OCI-LY3 (cell line): ENCODE measurements around the gene ACKR3.

ENCODE experiments used
- EZH2phosphoT487 ChIP-seq: fragments of 200-600 bp; shearing (Covaris generic); IDR thresholded peaks from 2 replicates; pipeline ENCODE4 v1.6.1; 2018; ENCODE audit warnings: antibody characterized with exemption, mixed run types, low read depth
- TF ChIP-seq, protein P1 (sequence below): fragments of 200-600, 300-600 bp; sonication (generic); IDR thresholded peaks from 2 replicates; pipeline ENCODE4 v1.5.1; 2014; ENCODE audit warnings: antibody characterized with exemption, low read length, low read depth

GRCh38 chr2:236599059-236599458 lies 29.4 kb downstream of the ACKR3 start:
- TF ChIP-seq, protein P1, sequence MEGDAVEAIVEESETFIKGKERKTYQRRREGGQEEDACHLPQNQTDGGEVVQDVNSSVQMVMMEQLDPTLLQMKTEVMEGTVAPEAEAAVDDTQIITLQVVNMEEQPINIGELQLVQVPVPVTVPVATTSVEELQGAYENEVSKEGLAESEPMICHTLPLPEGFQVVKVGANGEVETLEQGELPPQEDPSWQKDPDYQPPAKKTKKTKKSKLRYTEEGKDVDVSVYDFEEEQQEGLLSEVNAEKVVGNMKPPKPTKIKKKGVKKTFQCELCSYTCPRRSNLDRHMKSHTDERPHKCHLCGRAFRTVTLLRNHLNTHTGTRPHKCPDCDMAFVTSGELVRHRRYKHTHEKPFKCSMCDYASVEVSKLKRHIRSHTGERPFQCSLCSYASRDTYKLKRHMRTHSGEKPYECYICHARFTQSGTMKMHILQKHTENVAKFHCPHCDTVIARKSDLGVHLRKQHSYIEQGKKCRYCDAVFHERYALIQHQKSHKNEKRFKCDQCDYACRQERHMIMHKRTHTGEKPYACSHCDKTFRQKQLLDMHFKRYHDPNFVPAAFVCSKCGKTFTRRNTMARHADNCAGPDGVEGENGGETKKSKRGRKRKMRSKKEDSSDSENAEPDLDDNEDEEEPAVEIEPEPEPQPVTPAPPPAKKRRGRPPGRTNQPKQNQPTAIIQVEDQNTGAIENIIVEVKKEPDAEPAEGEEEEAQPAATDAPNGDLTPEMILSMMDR: no peak
- no peak for TF ChIP-seq EZH2phosphoT487
